HG02938 (cell line): ENCODE data around the gene GAA.
A peak's percentile ranks its signal among the peaks of the same experiment; 100 is the strongest.
"Not testable (repeated sequence)": the region's sequence is repeated elsewhere in the genome, so short reads cannot be mapped to it uniquely, and the experiment has no call there.

Experiments
- ATAC-seq: cut with Tn5 transposase; IDR thresholded peaks from one replicate; pipeline ENCODE4 v1.9.1; 2021; ENCODE audit warnings: mild to moderate bottlenecking, moderate library complexity; ENCODE audit not compliant: unreplicated experiment

GAA gene

DNA sequence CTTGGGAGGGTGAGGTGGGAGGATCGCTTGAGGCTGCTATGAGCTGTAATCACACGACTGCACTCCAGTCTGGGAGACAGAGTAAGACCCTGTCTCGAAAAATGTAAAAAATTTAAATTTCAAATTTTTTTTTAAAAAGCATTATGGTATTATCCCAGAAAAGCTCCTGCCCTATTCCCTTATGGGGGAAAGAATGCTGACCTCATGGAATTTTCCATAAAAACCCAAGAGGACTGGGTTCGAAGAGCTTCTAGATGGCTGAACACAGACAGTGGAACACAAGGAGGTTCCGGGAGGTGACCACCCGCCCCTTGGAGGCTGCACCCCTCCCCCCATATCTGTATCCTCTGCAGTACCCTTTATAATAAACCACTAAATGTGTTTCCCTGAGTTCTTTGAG is 41.5 kb downstream of the GAA start:
- no peak for ATAC-seq

DNA sequence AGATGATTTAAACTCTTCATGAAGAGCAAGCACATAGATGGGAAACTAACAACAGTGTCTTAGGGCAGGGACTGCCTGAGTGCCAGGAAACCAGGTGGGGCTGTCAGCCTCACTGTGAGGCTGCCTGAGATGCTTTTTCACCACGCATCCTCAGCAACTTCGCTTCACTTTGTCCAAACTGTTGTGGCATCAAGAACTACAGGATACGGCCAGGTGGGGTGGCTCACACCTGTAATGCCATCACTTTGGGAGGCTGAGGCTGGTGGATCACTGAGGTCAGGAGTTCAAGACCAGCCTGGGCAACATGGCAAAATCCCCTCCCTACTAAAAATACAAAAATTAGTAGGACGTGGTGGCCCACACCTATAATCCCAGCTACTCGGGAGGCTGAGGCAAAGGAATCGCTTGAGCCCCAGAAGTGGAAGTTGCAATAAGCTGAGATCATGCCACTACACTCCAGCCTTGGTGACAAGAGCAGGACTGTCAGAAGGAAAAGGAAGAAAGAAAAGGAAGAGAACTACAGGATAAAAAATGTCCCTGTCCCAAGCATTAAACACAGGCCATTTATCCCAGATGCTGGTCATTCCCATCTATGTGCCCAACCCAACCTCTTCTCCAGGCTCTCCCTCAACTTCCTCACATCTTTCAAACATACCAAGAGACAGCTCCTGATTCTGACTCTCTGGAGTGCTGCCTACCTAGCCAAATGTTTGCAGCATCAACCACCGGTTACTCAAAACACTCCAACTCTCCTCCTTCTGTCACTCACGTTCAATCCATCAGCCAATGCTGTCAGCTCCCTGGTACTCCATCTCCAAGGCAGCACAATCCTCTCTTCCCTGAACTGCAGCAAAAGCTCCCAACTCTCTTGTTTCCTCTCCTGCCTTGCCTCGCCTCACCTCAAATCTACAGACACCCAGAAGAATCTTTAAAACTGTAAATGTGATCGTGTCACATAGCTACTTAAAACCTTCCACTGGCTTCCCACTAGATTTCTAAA is 44.0 kb downstream of the GAA start:
- ATAC-seq, result no peak

DNA sequence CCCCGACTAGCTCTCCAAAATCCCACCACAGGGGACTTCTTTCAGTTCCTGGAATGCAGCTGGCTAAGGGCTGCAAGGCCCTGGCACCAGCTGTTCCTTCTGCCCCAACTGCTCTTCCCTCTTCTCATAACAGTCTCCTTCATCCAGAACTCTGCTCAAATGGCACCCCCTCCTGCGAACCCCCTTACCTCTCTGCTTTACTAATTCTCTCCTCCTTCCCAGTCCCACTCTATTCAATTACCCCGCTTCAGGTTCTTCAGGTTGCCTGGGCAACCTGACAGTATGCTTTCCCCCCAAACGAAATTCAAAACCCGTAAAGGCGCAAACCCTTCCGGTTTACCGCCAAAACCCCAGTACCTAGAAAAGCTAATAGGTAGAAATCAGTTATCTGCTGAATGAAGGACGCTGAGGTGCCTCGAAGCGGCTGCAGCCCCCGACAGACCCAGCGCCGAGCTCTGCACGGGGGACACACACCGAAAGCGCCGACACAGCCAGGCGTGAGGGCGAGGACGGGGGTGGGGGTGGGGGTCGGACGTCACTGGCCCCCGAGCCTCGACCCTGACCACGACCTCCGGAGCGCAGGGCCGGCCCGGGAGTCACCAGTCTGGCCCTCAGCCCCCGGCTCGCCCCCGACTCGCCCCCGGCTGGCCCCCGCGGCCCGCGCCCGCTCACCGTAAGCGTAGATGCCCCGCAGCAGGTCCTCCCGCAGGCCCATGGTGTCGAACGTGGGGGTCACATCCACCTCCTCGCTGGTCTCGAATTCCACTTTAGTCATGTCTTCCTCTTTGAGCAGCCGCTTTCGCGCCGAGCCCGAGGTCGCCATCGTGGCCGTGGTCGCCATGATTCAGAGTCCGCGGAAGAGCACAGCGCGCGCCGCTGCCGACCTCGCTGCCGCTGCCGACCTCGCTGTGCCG is 45.0 kb downstream of the GAA start:
- ATAC-seq, result no peak

DNA sequence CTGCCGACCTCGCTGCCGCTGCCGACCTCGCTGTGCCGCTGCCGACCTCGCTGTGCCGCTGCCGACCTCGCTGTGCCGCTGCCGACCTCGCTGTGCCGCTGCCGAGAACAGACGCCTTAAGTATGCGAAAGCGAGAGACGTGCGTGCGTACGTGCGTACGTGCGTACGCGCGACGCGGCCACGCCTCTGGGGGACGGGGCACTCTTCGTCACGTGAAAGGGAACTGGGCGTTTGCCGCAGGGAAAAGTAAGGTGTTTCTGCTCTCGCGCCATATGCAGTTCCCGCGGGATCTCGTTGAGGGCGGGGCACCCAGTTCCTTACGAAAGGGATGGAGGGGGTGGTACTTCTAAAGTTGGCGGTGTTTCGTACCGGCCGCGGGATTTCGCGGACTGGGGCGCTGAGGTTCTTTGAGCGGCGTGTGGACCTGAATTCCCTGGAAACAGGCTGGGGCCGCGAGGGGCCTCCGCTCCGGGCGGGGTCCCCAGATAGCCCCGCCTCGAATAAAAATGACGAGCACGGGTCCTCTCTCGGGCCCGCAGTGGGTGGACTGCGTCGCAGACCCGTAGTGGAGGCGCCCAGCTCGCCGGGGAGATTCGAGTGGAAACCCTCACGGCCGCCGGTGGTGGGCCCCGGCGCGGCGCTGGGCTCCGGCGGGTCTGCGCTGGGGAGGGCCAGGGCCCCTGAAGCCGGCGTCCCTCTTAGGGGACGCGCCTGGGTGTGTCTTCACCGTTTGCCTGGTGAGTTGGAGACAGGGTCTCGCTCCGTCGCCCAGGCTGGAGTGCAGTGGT is 45.8 kb downstream of the GAA start, which contains the start of gene EIF4A3:
Gene EIF4A3, minus strand, starts transcription at position 94 of the 788 bp plus-strand sequence. CDS start 167 bp downstream, outside the sequence.
- peak; percentile 87 for ATAC-seq

DNA sequence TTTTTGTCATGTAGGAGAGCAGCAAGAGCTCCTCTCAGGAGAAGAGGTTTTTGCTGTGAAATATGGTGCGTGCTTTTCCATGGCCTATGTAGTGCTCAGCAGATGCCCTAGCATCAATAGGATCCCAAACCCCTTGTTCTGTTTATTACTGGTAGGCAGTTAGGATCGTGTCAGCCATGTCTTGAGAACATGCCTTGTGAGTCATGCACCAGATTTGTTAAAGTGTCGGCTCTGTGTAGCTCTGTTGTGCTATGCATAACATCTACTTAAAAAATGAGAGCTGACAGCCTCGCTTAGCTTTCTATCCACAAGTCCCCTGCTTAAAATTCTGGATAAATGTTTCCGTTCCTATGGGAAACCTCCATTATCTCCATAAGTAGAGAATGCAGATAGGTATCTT is 50.0 kb downstream of the GAA start:
- no peak for ATAC-seq

DNA sequence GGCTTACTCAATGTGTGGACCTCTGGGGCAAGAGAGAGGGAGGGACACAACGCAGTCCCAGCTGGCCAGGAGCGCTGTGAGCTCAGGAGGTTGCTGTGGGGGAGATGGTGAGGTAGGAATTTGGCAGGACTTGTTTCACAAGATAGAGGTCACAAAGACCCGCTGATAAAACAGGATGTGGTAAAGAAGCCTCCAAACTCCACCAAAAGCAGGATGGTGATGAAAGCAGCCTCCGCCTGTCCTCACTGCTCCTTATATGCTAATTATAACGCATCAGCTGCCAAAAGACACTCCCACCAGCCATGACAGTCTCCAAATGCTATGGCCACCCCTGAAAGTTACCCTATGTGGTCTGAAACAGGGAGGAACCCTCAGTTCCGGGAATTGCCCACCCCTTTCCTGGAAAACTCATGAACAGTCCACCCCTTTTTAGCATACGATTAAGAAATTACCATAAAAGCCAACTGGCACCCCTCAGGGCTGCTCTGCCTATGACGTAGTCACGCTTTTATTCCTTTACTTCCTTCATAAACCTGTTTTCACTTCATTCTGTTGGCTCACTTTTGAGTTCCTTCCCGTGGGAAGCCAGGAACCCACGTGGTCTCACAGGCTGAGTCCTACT is 50.8 kb downstream of the GAA start:
- no peak for ATAC-seq

DNA sequence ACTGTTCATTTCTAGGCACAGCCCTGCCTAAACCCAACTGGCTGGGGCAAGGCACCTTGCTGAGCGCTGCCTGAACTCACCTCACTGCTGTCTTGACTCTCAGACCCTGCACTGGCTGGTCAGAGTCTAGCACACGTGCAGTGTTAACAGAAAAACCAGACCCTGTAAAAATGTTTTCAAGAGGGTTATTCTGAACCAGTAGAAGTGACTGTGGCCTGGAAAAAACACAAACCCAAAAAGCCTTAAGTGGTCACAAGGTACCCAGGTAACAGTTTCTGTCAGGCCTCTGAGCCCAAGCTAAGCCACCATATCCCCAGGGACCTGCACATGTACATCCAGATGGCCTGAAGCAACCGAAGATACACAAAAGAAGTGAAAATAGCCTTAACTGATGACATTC is 51.6 kb downstream of the GAA start:
- ATAC-seq, result no peak

DNA sequence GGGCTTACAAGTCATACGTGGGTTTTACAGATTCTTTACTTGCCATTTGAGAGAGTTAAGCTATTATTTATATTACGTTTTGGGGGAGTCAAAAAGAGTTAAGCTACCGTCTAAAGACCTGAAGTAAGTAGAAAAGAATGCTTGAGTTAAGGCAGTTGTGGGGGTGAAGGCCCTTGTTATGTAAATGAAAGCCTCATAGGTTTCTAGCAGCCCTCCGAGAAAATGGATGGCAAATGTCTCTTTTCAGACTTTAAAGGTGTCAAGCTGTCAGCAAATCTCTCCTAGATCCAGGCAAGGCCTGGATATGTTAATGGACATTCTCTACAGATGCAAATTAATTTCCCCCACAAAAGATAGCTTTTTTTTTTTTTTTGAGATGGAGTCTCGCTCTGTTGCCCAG is 52.8 kb downstream of the GAA start:
- ATAC-seq, result no peak

DNA sequence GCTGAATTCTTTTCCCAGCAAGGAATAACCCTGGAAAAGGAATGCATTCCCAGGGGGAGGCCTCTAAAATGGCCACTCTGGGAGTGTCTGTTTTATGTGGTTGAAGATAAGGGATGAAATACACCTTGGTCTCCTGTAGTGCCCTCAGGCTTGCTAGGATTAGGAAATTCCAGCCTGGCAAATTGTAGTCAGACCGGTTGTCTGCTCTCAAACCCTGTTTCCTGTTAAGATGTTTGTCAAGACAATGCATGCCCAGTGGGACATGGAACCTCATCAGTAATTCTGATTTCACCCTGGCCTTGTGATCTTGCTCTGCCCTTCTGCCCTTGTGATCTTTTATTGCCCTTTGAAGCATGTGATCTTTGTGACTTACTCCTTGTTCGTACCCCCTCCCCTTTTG is 54.2 kb downstream of the GAA start:
- ATAC-seq, result not testable (repeated sequence)

DNA sequence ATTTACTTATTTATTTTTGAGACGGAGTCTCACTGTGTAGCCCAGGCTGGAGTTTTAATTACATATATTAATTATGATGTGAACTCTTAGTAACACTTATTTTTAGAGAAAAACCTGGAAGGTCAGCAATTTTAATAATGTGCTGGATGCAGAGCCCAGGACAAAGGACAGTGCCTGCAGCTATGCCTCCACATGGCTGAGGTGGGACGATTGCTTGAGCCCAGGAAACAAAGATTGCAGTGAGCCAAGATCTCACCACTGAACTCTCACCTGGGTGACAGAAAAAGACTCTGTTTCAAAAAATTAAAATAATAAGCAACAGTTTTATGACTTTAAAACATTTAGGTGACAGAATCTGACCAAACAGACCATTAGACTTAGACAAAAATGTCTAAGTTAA is 57.5 kb downstream of the GAA start:
- no peak for ATAC-seq

DNA sequence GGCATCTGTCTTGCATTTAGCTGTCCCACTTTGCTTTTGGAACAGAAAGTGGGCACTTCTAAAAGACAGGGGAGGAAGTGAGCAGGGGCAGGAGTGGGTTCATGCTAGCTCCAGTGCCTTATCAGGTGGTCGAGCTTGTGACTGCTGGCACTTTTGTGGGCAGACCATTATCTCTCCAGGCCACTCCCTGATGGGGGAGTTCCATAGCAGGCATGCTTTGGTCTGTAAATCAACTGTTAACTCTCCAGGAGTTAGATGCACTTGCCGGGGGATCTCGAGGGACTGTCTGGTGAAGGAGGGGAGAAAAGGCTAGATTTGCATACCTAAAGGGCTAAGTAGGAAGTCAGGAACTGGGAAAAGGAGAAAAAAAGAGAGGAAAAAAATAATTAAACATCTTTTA is 59.2 kb downstream of the GAA start:
- no peak for ATAC-seq

DNA sequence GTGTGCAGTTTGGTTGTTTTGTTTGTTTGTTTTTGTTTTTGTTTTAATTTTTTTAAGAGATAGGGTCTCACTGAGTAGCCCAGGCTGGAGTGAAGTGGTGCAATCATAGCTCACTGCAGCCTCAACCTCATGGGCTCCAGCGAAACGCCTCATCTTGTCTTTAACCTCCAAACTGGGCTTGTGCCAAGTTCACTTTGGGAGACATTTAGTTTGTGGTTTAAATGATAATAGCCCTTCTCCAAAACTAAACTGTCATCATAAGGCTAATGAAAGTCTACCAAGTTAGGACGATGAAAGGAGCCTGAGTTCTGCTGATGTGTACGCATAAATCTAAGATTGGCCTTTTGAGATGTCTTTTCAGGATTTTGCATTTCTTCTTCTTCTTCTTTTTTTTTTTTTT is 62.0 kb downstream of the GAA start:
- ATAC-seq, result no peak

DNA sequence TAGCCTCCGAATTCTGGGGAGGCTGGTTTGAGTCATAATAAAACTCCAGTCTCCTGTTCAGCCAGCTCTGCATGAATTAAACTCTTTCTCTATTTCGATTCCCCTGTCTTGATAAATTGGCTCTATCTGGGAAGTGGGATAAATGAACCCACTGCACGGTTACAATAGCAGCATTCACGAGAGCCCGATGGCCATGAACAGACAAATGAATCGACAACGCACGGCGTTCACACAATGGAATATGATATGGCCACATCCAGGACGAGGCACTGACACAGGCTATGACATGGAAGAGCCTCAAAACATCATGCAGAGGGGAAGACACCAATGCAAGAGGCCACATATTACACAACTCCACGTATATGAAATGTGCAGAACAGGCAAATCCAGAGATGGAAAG is 62.8 kb downstream of the GAA start:
- ATAC-seq, result no peak

DNA sequence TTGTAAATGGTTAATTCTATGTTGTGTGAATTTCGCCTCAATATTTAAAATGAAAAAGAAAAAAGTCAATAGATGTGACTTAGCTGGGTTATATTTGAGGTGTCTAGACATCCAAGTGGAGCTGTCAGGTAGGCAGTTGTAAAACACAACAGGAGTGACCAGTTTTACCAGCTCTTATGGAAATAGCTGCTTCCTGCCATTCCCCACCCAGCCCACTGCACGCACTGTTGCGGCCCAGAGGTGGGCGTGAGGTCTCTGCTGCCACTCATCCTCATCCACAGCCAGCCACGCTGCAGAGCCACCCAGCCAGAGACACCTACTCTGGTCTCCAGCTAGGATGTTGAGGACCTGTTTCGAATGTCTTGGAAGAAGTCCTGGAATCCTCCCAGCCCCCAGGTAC is 65.1 kb downstream of the GAA start:
- ATAC-seq, result no peak

DNA sequence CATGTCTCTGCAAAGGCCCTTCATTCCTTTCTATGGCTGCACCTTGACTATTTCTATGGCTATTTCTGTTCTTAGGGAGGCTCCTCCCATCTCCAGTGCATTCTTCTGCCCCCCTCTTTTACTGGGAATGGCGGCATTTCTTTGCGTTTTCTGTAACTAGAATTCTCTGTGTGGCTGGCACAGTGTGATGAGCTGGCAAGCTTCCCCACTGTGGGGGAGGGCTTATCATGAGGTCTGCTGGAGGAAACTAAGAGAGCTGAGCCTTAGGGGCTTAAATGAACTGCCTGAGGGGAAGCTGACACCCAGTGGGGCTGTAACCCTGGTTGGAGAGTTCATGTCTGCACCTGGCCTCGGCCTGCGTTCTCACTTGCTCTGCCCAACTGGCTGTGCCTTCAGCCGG is 67.0 kb downstream of the GAA start:
- ATAC-seq, result no peak

DNA sequence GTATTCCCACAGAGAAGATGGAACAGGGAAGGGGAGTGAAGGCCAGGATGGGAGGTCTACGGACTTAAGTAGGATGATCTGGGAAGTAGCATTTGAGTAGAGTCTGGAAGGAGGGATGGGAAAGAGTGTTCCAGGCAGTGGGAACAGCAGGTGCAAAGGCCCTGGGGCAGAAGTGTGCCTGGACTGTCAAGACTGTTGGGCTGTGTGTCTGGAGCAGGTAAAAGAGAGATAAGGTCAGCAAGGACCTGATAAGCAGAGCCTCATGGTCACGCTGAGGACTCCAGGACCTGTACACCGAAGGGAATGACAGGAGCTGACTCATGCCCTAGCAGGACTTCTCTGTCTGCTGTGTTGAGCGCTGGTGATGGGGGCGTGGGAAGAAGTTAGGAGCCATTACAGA is 67.7 kb downstream of the GAA start:
- no peak for ATAC-seq
